GM19467 (cell line): ENCODE measurements around the gene TPRX1.
"Not testable (repeated sequence)": the region's sequence is repeated elsewhere in the genome, so short reads cannot be mapped to it uniquely, and the experiment has no call there.

Source experiments
- ATAC-seq: cut with Tn5 transposase; IDR thresholded peaks from one replicate; pipeline ENCODE4 v1.9.1; 2021; ENCODE audit warnings: mild to moderate bottlenecking, moderate library complexity; ENCODE audit not compliant: unreplicated experiment

The TPRX1 gene

GRCh38 chr19:47769534-47769933 lies 34.8 kb downstream of the TPRX1 start:
- no peak for ATAC-seq

DNA sequence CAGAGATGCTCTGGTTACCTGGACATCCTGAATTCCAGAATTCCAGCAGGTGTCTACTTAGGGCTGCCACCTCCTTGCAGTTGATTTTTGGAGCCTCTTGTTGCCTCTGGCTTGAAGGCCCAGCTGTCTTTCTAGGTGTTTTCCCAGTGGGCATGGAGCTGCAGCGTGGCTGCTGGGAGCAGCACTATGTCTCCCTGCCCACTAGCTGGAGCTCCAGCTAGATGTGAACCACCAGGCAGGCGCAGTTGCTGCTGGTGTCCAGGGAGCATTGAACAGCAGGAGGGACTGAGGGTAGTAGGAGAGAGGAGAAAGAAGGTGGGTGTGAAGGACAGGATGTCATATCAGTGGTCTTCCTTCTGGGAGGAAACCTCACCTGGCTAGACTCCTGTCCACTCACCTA lies 35.7 kb downstream of the TPRX1 start:
- ATAC-seq, result no peak

GRCh38 chr19:47767349-47767748 lies 37.0 kb downstream of the TPRX1 start:
- no peak for ATAC-seq

- no peak for ATAC-seq
Measured at GRCh38 chr19:47766670-47767069, 37.7 kb downstream of the TPRX1 start.

DNA sequence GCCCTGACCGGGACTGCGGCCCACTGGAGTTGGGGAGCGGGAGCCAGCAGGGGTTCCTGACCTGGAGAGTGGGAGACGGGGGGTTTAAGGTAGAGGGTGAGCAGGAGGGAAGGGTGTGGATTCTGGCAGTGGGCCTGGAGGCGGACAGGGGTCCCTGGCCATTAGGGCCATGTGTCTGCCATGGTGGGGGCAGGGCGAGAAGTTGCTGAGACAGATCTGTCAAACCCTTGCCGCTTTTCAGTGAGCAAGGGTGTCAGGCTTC lies 38.1 kb downstream of the TPRX1 start:
- no peak for ATAC-seq

- ATAC-seq, result no peak
Measured at GRCh38 chr19:47765523-47766358, 38.6 kb downstream of the TPRX1 start.

- not testable (repeated sequence) for ATAC-seq
Measured at GRCh38 chr19:47764705-47765104, 39.6 kb downstream of the TPRX1 start.

DNA sequence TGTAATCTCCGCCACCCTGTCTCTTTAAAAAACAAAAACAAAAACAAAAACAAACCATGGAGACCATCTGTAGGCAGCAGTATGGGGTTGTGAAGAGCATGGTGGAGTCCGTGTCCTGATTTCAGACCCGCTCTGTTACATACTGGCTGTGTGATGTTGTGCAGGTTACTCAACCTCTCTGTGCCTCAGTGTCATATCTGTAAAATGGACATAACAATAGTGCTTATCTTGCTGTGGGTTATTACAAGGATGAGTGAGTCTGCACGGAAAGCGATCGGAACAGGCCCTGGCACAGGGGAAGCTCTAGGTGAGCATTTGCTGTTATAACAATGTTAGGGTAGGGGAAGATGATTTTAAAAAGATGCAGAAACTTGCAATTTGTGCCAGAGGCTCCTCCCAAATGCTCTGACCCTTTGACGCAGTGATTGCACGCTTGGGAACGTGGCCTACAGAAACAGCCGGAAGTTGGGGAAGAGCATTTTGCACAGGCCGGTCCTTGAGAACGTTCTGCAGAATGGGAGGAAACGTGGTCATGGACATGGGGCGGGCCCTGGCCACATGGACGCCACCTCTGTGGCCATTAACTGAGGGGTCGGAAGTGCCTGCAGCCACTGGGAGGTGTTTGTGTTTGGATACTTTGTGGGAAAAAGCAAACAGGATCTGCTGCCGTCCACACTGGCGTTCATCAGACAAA lies 41.6 kb downstream of the TPRX1 start:
- ATAC-seq, result no peak

DNA sequence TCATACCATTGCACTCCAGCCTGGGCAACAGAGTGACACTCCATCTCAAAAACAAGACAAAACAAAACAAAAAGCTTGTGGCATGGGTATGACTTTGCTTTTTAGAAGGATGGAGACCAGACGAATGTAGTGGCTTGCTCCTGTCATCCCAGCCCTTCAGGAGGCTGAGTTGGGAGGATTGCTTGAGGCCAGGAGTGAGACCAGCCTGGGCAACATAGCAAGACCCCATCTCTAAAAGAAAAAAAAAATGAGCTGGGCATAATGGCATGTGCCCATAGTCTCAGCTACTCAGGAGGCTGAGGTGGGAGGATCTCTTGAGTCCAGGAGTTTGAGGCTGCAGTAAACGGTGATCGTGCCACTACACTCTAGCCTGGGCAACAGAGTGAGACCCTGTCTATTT lies 42.2 kb downstream of the TPRX1 start:
- ATAC-seq, result no peak

GRCh38 chr19:47761566-47761965 lies 42.8 kb downstream of the TPRX1 start:
- ATAC-seq, result no peak

- no peak for ATAC-seq
Measured at GRCh38 chr19:47760632-47760999, 43.7 kb downstream of the TPRX1 start.

GRCh38 chr19:47758443-47758804 lies 45.9 kb downstream of the TPRX1 start:
- no peak for ATAC-seq

DNA sequence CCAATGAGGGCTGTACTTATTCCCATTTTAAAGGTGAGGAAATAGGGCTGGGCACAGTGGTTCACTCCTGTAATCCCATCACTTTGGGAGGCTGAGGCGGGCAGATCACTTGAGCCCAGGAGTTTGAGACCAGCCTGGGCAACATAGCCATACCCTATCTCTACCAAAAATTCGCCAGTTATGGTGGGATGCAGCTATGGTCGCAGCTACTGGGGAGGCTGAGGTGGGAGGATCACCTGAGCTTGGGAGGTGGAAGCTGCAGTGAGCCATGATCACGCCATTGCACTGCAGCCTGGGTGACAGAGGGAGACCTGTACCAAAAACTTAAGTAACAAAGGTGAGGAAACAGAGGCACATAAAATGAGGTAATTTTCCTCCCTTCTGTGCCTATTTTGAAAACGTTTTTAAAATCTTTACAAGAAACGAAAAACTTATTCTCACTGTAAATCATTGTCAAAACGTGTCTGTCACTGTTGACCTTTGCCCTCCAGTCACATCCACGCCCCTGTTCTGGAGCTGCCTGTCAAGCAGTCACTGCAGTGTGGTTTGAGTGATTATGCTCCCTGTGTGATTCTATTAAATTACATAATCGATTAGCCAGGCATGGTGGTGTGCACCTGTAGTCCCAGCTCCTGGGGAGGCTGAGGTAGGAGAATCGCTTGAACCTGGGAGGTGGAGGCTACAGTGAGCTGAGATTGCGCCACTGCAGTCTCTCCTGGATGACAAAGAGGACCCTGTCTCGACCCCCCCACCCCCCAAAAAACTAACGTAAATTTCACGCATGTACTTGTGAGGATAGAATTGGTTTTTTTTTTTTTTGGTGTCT lies 46.5 kb downstream of the TPRX1 start:
- ATAC-seq, result no peak

GRCh38 chr19:47756953-47757608 lies 47.3 kb downstream of the TPRX1 start:
- ATAC-seq, result no peak

GRCh38 chr19:47756627-47756929 lies 47.8 kb downstream of the TPRX1 start:
- no peak for ATAC-seq

GRCh38 chr19:47755762-47756626 lies 48.4 kb downstream of the TPRX1 start:
- no peak for ATAC-seq

- no peak for ATAC-seq
Measured at GRCh38 chr19:47755065-47755761, 49.1 kb downstream of the TPRX1 start.

DNA sequence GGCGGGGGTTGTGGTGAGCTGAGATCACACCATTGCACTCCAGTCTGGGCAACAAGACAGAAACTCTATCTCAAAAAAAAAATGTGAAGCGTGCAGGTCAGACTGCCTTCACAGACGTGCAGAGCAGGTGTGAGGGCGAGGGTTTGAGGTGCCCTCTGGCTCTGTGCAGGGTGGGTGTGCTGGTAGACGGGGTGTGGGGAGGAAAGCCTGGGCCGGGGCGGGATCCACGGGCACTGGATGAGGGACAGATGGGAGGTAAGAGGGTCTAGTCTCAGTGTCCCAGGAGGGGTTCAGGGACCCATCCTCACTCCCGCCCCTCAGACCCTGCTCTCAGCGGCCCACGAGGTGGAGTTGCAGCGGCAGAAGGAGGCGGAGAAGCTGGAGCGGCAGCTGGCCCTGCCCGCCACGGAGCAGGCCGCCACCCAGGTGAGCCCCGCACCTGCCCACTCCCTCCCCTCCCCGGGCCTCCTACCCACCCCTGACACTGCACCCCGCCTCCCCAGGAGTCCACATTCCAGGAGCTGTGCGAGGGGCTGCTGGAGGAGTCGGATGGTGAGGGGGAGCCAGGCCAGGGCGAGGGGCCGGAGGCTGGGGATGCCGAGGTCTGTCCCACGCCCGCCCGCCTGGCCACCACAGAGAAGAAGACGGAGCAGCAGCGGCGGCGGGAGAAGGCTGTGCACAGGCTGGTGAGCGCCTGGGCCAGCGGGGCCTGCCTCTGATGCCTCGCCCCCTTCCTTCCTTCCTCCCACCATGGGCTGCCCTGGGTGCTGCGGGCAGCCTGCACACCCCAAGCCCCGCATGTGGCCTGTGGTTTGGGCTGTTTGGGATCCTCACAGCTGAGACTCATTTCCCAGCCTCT lies 49.9 kb downstream of the TPRX1 start:
- ATAC-seq, result no peak
